H1 (cell line): ENCODE data around the gene MED13. TPM values are rescaled to one million over a fixed set of nuclear protein-coding genes. Genes with fewer than 3 reads are reported as not detected.

Experiments
- CTCF ChIA-PET: fragments of 300-600 bp; sonication (Branson Sonifier 250); formaldehyde crosslinking; loops from one replicate; lab custom pipeline; 2021; ENCODE audit not compliant: partially characterized antibody; lab: Charles Lee
- POLR2A ChIA-PET: fragments of 300-600 bp; sonication (Branson Sonifier 250); formaldehyde crosslinking; loops from one replicate; lab custom pipeline; 2021; ENCODE audit warnings: inconsistent platforms; ENCODE audit not compliant: partially characterized antibody; lab: Charles Lee
- DNase-seq, 2 experiments: peaks; one replicate each; pipeline versions ENCODE4 v3.0.0 to v3.0.0-alpha.2; 2010 to 2022; ENCODE audit warnings: low spot score in 2 of 2, low read depth in 1 of 2, mixed read lengths in 1 of 2
- FAIRE-seq: peaks from 2 replicates; lab custom pipeline; 2011; peaks lifted over from hg19 to GRCh38; lab: Jason Lieb, UNC
- H2AFZ ChIP-seq: 2 replicates; pipeline ENCODE4 v1.8.1; 2012; ENCODE audit warnings: low read length, inconsistent platforms
- H2AK5ac ChIP-seq: 2 replicates; pipeline ENCODE4 v1.6.1; 2013; ENCODE audit warnings: low read depth, low read length
- H2BK120ac ChIP-seq: replicated peaks from 2 replicates; pipeline ENCODE3; 2013; ENCODE audit warnings: low read depth, low read length, inconsistent platforms
- H2BK12ac ChIP-seq: 2 replicates; pipeline ENCODE4 v1.6.1; 2013; ENCODE audit warnings: low read depth, low read length
- H2BK15ac ChIP-seq: 2 replicates; pipeline ENCODE4 v1.6.1; 2013; ENCODE audit warnings: low read length
- H2BK20ac ChIP-seq: 2 replicates; pipeline ENCODE4 v1.6.1; 2013; ENCODE audit warnings: low read length
- H2BK5ac ChIP-seq: 2 replicates; pipeline ENCODE4 v1.6.1; 2013; ENCODE audit warnings: low read depth, low read length
- H3K14ac ChIP-seq: 2 replicates; pipeline ENCODE4 v1.6.1; 2013; ENCODE audit warnings: inconsistent platforms; ENCODE audit not compliant: insufficient read length
- H3K18ac ChIP-seq: 2 replicates; pipeline ENCODE4 v1.6.1; 2013; ENCODE audit warnings: low read length; ENCODE audit errors: extremely low read depth
- H3K23ac ChIP-seq: 2 replicates; pipeline ENCODE4 v1.6.1; 2013; ENCODE audit warnings: inconsistent platforms; ENCODE audit not compliant: insufficient read length
- H3K23me2 ChIP-seq: 2 replicates; pipeline ENCODE4 v1.6.1; 2013; ENCODE audit warnings: low read depth, low read length
- H3K27ac ChIP-seq: 2 replicates; pipeline ENCODE4 v1.6.1; 2011; ENCODE audit warnings: low read depth, low read length, inconsistent platforms
- H3K27me3 ChIP-seq, 4 experiments: replicated peaks in 1 of 4; 1 replicate in 1 of 4; 2 replicates in 3 of 4; pipeline versions ENCODE4 v1.6.1 to v1.8.1; 2011 to 2013; ENCODE audit warnings: low read length in 3 of 4, mild to moderate bottlenecking in 3 of 4, inconsistent platforms in 2 of 4, mixed read lengths in 2 of 4, moderate library complexity in 1 of 4; ENCODE audit not compliant: control insufficient read depth in 3 of 4, insufficient read depth in 3 of 4; ENCODE audit errors: extremely low read depth in 1 of 4
- H3K36me3 ChIP-seq, 4 experiments: 2 replicates each; pipeline versions ENCODE4 v1.6.1 to v1.8.1; 2011 to 2013; ENCODE audit warnings: mild to moderate bottlenecking in 4 of 4, low read length in 3 of 4, moderate library complexity in 2 of 4, control low read depth in 1 of 4, inconsistent platforms in 1 of 4; ENCODE audit not compliant: insufficient read depth in 4 of 4, control insufficient read depth in 2 of 4
- H3K4ac ChIP-seq: replicated peaks from 2 replicates; pipeline ENCODE3; 2013; ENCODE audit warnings: low read length, low read depth, mixed read lengths, inconsistent platforms; ENCODE audit not compliant: insufficient read length
- H3K4me1 ChIP-seq, 4 experiments: replicated peaks in 1 of 4; 1 replicate in 1 of 4; 2 replicates in 3 of 4; pipeline versions ENCODE4 v1.6.1 to v1.8.1; 2011 to 2013; ENCODE audit warnings: low read length in 3 of 4, inconsistent platforms in 2 of 4, mixed read lengths in 1 of 4; ENCODE audit not compliant: insufficient read depth in 4 of 4, control insufficient read depth in 3 of 4
- H3K4me2 ChIP-seq, 2 experiments: 2 replicates each; pipeline versions ENCODE4 v1.6.1 to v1.8.1; 2011 to 2013; ENCODE audit warnings: low read depth in 2 of 2, low read length in 2 of 2, control low read depth in 1 of 2, inconsistent platforms in 1 of 2, mild to moderate bottlenecking in 1 of 2; ENCODE audit not compliant: insufficient read depth in 1 of 2
- H3K4me3 ChIP-seq, 4 experiments: fragments of 200-600, 300-600 bp in 1 of 4; sonication (generic), shearing (Covaris generic), sonication (Bioruptor Twin) in 1 of 4; 2 replicates each; pipeline versions ENCODE4 v1.5.1 to v1.8.1; 2011 to 2016; ENCODE audit warnings: low read length in 4 of 4, low read depth in 3 of 4, control low read depth in 2 of 4, inconsistent platforms in 2 of 4, mild to moderate bottlenecking in 2 of 4, mixed read lengths in 1 of 4, moderate library complexity in 1 of 4; ENCODE audit not compliant: insufficient read depth in 2 of 4; ENCODE audit errors: extremely low read depth in 1 of 4
- H3K56ac ChIP-seq: replicated peaks from 2 replicates; pipeline ENCODE3; 2013; ENCODE audit warnings: low read depth, mild to moderate bottlenecking, mixed read lengths, low read length, inconsistent platforms; ENCODE audit not compliant: insufficient read length
- H3K79me1 ChIP-seq: 2 replicates; pipeline ENCODE4 v1.6.1; 2013; ENCODE audit warnings: low read depth, low read length, control low read depth
- H3K79me2 ChIP-seq, 2 experiments: 2 replicates each; pipeline versions ENCODE4 v1.6.1 to v1.8.1; 2012 to 2013; ENCODE audit warnings: low read length in 2 of 2, mild to moderate bottlenecking in 2 of 2, inconsistent platforms in 1 of 2; ENCODE audit not compliant: insufficient read depth in 2 of 2, control insufficient read depth in 1 of 2
- H3K9ac ChIP-seq, 4 experiments: replicated peaks in 1 of 4; 1 replicate in 1 of 4; 2 replicates in 3 of 4; pipeline versions ENCODE4 v1.6.1 to v1.8.1; 2011 to 2013; ENCODE audit warnings: low read depth in 3 of 4, low read length in 3 of 4, control low read depth in 2 of 4, mild to moderate bottlenecking in 2 of 4, moderate library complexity in 2 of 4, inconsistent platforms in 1 of 4; ENCODE audit errors: extremely low read depth in 1 of 4
- H3K9me3 ChIP-seq, 2 experiments: 2 replicates each; pipeline versions ENCODE4 v1.6.1 to v1.8.1; 2012 to 2013; ENCODE audit warnings: mild to moderate bottlenecking in 2 of 2, moderate library complexity in 2 of 2, control low read depth in 1 of 2, inconsistent platforms in 1 of 2, low read depth in 1 of 2, low read length in 1 of 2, mixed read lengths in 1 of 2; ENCODE audit not compliant: insufficient read depth in 2 of 2
- H4K20me1 ChIP-seq, 2 experiments: replicated peaks in 1 of 2; 2 replicates each; pipeline versions ENCODE3 to v1.8.1; 2011 to 2013; ENCODE audit warnings: inconsistent platforms in 2 of 2, low read length in 2 of 2, mild to moderate bottlenecking in 1 of 2; ENCODE audit not compliant: insufficient read depth in 2 of 2, control insufficient read depth in 1 of 2
- H4K5ac ChIP-seq: 2 replicates; pipeline ENCODE4 v1.6.1; 2013; ENCODE audit warnings: low read length, low read depth, mixed read lengths, inconsistent platforms; ENCODE audit not compliant: insufficient read length
- H4K8ac ChIP-seq: 2 replicates; pipeline ENCODE4 v1.8.0; 2013; ENCODE audit warnings: mild to moderate bottlenecking, moderate library complexity, low read length, inconsistent platforms; ENCODE audit not compliant: insufficient read depth; ENCODE audit errors: extremely low read depth
- H4K91ac ChIP-seq: replicated peaks from 2 replicates; pipeline ENCODE3; 2013; ENCODE audit warnings: low read length, mixed read lengths, inconsistent platforms; ENCODE audit not compliant: insufficient read length
- ASH2L ChIP-seq: fragments of 200-600, 300-600 bp; sonication (generic); IDR thresholded peaks from one replicate; pipeline ENCODE4 v1.7.1; 2017; ENCODE audit warnings: low read length
- CTBP2 ChIP-seq: IDR thresholded peaks from 2 replicates; pipeline ENCODE4 v1.7.0; 2011; ENCODE audit warnings: borderline replicate concordance, mild to moderate bottlenecking, moderate library complexity, mixed read lengths, low read length; ENCODE audit not compliant: insufficient read depth, insufficient read length
- EGR1 ChIP-seq: IDR thresholded peaks from 2 replicates; pipeline ENCODE4 v1.6.1; 2011; ENCODE audit warnings: low read depth, low read length, borderline replicate concordance
- GTF2F1 ChIP-seq: IDR thresholded peaks from 2 replicates; pipeline ENCODE4 v1.6.1; 2012; ENCODE audit warnings: low read depth, low read length, improper control_type of control experiment, borderline replicate concordance
- SAP30 ChIP-seq: fragments of 300-600 bp; sonication (generic); IDR thresholded peaks from 2 replicates; pipeline ENCODE4 v1.7.1; 2012; ENCODE audit warnings: low read length, moderate library complexity, mild to moderate bottlenecking, inconsistent platforms; ENCODE audit not compliant: insufficient read depth, insufficient replicate concordance
- WGBS, 2 experiments: shearing (Covaris generic) in 1 of 2; methylation state at CpG; one replicate each; pipeline versions ENCODE4 v1.1.6 to v1.1.7; 2013 to 2015; ENCODE audit warnings: low lambda C conversion rate in 2 of 2, mixed read lengths in 2 of 2, inconsistent platforms in 1 of 2, low coverage in 1 of 2, missing lambda C conversion rate in 1 of 2; ENCODE audit not compliant: insufficient replicate concordance in 2 of 2, insufficient coverage in 1 of 2, insufficient read length in 1 of 2; ENCODE audit errors: extremely low coverage in 1 of 2, missing lambda C conversion rate in 1 of 2; 5-methylcytosine and 5-hydroxymethylcytosine counted together
- polyA plus RNA-seq, 7 experiments: library from polyadenylated mRNA; depleted of rRNA in 3 of 7; stranded (reverse) in 5 of 7; unstranded in 2 of 7; fragments of >200 nt in 5 of 7; fragments of 200-250 nt in 2 of 7; gene quantifications; 1 replicate in 5 of 7; 2 replicates in 1 of 7; 4 replicates in 1 of 7; pipeline versions ENCODE4 v1.2.1 to v1.2.3, GENCODE V29; 2011 to 2013; ENCODE audit warnings: missing spikeins in 2 of 7, mixed read lengths in 2 of 7
- total RNA-seq: library from RNA; stranded (reverse); fragmentation: NEBNext Ultra II Directional; extraction: Animal tissue kit (Norgen Biotek cat#: 25700); gene quantifications from 2 replicates; pipeline ENCODE4 v1.2.1, GENCODE V29; 2021
- TF ChIP-seq, protein P1 (sequence below): IDR thresholded peaks from 2 replicates; pipeline ENCODE4 v1.6.1; 2011; ENCODE audit warnings: low read length, improper control_type of control experiment

The MED13 gene
- total and polyA plus RNA-seq, 2 of the 8 experiments (the other 6 are each of a cell fraction or from before 2014, with no cell fraction given), result 11.3 to 44.8 TPM

DNA sequence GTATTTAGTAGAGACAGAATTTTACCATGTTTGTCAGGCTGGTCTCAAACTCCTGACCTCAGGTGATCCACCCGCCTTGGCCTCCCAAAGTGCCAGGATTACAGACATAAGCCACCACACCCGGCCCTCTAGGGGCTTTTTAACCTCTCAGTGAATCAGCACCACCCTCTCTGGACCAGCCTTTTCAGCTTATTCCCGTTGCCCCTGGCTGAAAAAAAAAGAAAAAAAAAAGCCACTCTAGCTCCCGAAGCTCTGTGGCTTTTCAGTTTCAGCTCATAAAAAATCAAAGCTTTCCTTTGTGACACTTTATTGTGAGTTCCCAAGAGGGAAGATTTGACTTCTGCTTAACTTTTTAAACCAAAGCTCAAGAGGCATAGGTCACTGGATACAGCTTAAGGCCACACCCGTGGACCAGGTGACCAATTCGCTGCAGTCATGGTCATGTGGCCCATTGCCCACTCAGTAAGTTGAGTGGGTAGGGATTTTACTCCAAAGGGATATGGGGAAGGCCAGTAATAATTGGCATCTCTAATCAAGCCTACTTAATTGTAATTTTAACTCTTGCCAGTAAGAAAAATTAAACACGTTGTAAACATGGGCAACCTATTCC, 46.6 kb upstream of the MED13 start:
- no peaks in the 10 kb centered on the region for H3K27me3 ChIP-seq
- H3K14ac ChIP-seq, result no peak overlapping the region
- H3K4ac ChIP-seq, result no peak overlapping the region
- no peak overlapping the region for H3K56ac ChIP-seq
- FAIRE-seq (no peak), DNase-seq (no peak)
- H4K20me1 ChIP-seq, result no peaks in the 10 kb centered on the region
- no peak overlapping the region for H2BK20ac ChIP-seq
- H3K23me2 ChIP-seq, result no peaks in the 10 kb centered on the region
- no peak overlapping the region for H2BK5ac ChIP-seq
- no peak overlapping the region for H4K8ac ChIP-seq
- no peaks in the 10 kb centered on the region for H3K4me1 ChIP-seq
- H3K27ac ChIP-seq, result no peak overlapping the region
- H2BK15ac ChIP-seq, result no peak overlapping the region
- no peak overlapping the region for H3K9ac ChIP-seq
- no peak overlapping the region for H3K4me2 ChIP-seq
- ChIA-PET POLR2A (interaction anchor here (0.5 to 1.7 kb wide), 3 partner anchors 46 to 250 kb away, joined by 3 to 5 read pairs (median 3); no protein-coding TSS in a partner anchor), CTCF (interaction anchor here (0.6 to 3.0 kb wide), 11 partner anchors 11 to 1420 kb away, joined by 3 to 19 read pairs (median 3); no protein-coding TSS in a partner anchor)
- no peak overlapping the region for H2BK12ac ChIP-seq
- no peaks in the 10 kb centered on the region for H3K79me1 ChIP-seq
- no peaks in the 10 kb centered on the region for H3K9me3 ChIP-seq
- H3K4me3 ChIP-seq, result no peak overlapping the region
- H4K91ac ChIP-seq, result no peak overlapping the region
- TF ChIP-seq SAP30, result no peak
- no peak for TF ChIP-seq ASH2L
- no peak for TF ChIP-seq EGR1
- no peak for TF ChIP-seq CTBP2
- TF ChIP-seq GTF2F1, result no peak
- TF ChIP-seq, protein P1, sequence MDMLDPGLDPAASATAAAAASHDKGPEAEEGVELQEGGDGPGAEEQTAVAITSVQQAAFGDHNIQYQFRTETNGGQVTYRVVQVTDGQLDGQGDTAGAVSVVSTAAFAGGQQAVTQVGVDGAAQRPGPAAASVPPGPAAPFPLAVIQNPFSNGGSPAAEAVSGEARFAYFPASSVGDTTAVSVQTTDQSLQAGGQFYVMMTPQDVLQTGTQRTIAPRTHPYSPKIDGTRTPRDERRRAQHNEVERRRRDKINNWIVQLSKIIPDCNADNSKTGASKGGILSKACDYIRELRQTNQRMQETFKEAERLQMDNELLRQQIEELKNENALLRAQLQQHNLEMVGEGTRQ, result no peak
- TF ChIP-seq, all 59 proteins: peak for 0
- H3K18ac ChIP-seq, result no peak overlapping the region
- no peak overlapping the region for H4K5ac ChIP-seq
- H3K23ac ChIP-seq, result no peak overlapping the region
- no peak overlapping the region for H2BK120ac ChIP-seq
- H3K79me2 ChIP-seq, result no peaks in the 10 kb centered on the region
- no peak overlapping the region for H2AFZ ChIP-seq
- WGBS, 2 experiments, result 83% methylated on average over 7 of the region's 7 CpGs; no CpG with 5 or more reads in 1 of the 2 experiments
- no peak overlapping the region for H2AK5ac ChIP-seq
- H3K36me3 ChIP-seq, result no peaks in the 10 kb centered on the region
